GM19397 (cell line): Measurements from ENCODE around the gene SUPT7L.

Source experiments
- ATAC-seq: cut with Tn5 transposase; IDR thresholded peaks from one replicate; pipeline ENCODE4 v1.9.1; 2021; ENCODE audit warnings: mild to moderate bottlenecking, moderate library complexity; ENCODE audit not compliant: unreplicated experiment

SUPT7L gene, protein sequence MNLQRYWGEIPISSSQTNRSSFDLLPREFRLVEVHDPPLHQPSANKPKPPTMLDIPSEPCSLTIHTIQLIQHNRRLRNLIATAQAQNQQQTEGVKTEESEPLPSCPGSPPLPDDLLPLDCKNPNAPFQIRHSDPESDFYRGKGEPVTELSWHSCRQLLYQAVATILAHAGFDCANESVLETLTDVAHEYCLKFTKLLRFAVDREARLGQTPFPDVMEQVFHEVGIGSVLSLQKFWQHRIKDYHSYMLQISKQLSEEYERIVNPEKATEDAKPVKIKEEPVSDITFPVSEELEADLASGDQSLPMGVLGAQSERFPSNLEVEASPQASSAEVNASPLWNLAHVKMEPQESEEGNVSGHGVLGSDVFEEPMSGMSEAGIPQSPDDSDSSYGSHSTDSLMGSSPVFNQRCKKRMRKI

DNA sequence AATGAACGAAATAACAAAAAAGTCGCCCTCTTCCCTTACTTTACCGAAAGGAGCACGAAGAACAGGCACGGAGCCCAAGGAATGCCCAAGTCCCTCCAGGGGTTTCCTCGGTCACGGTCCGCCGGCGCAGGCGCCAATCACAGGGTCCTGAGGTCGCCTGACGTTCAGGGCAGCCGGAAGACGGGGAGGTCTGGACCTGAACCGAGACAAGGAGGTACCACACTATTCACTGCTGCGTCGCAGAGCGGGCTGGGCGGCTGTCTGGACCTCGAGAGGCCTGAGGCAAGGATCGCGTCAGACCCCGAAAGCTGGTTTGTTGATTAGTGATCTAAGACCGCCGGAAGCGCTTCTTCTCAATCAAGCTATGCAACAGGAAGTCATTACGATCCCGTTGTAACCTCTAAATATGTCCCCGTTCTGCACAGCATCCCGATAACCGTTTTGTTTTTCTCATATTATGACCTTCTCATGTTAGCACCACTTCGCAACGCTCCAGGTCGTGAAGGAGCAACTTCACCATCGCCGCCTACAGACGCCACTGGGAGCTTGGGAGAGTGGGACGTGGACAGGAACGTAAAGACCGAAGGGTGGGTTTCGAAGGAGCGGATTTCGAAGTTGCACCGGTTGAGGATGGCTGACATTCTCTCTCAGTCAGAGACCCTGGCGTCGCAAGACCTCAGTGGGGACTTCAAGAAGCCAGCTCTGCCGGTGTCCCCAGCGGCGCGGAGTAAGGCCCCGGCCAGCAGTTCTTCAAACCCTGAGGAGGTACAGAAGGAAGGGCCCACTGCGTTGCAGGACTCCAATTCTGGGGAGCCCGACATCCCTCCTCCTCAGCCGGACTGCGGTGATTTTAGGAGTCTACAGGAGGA, at the start of gene SUPT7L, which contains the start of gene SLC4A1AP:
Gene SUPT7L, minus strand, starts transcription at position 330 of the 869 bp plus-strand sequence. CDS start 1,422 bp downstream, outside the sequence.
Gene SLC4A1AP, plus strand, starts transcription at position 605 of the 869 bp plus-strand sequence. Its CDS starts 26 bp downstream, at position 631.
- ATAC-seq: peak; percentile 72

DNA sequence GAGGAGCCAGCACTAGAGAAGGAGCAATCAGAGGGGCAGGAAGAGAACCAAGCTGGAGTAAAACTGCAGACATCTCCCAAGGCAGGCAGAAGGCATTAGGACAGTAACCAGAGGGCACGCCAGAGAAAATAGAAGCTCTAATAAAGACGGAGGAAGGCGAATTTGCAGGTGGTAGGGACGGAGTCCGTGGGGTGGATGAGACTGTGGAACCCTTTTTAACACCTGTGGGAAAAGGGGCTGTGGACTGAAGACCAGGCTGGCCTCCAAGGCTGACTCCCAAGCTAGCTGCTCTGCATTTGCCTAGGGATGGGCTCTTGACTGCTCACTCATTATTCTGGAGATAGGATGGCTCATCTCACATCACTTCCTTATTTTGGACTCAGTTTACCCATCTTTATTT, 49.8 kb upstream of the SUPT7L start:
- no peak for ATAC-seq

DNA sequence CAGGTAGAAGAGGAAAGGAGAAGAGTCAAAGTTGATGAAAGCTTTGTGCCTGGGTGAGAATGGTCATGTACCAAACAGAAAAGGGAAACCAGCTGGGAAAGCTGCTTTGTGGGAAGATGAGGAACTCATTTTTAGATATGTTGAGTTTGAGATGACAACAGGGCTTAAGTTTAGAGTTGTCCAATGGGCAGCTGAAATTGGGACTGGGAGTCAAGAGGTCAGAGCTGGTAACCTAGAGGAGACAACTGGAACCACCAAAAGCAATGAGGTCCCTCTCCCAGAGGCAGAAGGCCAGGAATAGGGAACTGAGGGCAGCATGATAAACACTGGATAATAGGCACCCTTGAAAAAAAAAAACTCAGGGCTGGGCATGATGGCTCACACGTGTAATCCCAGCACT, 49.1 kb upstream of the SUPT7L start:
- no peak for ATAC-seq

DNA sequence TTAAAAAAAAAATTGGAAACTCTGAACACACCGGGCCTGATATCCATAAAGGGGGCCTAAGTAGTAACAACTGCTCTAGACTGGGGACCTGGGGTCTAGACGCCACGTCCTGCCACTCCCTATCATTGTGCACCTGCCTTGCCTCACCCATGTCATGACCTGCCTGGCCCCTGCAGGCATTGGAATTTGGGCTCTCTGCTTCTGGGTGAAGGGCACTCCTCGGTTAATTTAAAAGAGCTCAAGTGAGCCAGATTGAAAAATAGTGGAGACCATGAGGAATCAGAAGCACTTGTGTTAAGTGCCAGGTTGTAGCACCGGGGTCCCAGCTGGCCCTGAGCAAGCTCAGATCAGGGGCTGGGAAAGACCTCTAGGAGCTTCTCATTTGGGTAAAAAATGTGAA, 48.4 kb upstream of the SUPT7L start:
- ATAC-seq: no peak

DNA sequence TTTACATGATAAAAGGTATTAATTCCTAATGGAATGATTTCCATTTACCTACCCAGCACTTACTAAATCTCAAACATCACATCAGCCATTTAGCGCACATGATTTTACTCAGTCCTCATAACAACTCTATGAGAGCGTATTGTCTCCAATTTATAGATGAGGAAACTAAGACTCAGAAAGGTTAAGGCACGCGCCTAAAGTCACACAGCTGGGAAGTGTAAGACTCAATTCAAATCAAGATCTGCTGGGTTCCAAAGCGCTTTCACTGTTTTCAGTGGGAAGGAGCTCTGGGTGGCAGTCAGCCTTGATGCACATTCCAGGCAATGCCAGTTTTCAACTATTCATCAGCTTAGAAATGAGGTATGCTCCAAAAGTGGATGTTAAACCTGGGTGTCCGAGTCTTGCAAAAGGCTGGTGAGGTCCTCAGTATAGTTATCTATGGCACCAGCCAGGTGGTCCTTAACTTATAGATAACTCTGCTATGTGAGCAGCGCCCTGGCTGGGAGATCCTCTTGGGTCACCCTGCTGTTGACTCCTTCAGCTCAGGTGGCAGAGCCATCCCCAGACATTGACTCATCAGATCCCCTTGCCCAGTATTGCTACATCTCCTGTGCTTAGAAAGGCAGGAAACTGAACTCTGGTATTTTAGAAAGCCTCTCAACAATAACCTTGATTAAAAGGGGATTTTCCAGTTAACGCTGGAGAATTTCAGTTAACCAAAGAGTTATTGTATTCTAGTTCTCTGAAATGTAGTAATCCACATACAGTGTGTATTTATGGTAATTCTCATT, 47.4 kb upstream of the SUPT7L start:
- no peak for ATAC-seq

DNA sequence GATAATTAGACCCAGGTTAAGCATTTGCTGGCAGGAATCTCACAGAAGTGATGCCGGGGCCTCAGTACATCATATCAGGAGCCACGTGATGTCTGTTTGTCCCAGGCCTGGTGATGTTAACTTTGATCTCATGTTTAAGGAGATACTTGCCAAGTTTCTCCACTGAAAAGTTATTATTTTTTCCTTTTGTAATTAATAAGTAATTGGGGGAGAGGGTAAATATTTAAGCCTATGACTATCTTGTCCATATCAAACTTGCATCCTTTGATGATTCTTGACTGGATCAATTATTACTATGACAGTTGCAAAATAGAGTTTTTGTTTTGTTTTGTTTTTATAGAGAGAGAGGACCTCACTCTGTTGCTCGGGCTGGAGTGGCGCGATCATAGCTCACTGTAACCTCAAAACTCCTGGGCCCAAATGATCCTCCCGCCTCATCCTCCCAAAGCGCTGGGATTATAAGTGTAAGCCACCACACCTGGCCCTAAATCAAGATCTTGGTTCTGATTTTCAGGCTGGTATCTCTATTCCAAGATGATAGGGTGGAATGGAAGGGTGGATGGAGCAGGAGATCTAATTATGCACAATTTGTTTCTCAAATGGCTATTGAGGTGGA, 46.7 kb upstream of the SUPT7L start:
- ATAC-seq: no peak

DNA sequence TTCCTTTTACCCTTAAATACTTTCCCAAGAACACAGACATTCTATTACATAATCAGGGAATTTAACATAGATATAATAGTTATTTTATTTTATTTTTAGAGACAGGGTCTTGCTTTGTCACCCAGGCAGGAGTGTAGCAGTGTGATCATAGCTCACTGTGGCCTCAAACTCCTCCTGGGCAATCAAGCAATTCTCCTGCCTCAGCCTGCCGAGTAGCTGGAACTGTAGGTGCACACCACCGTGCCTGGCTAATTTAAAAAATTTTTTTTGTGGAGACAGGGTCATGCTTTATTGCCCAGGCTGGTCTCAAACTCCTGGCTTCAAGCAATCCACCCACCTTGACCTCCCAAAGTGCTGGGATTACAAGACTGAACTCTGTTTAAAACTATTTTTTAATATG, 45.9 kb upstream of the SUPT7L start:
- ATAC-seq: no peak

DNA sequence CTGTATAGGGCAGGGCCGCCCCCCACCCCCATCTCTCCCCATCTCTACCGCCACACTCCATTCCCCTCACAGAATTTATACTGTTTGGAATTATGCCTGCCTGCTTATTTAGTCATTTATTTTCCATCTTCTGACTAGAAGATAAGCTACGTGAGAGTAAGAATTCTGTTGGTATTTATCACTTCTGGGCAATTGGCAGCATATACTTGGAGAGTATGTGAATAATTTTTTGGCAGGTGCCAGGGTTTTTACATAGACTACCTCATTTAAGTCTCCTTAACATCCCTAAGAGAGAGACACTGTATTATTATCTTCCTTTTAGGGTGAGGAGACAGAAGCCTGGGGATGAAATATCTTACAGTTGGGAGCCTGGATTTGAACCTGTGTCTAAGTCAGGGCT, 45.3 kb upstream of the SUPT7L start:
- no peak for ATAC-seq

DNA sequence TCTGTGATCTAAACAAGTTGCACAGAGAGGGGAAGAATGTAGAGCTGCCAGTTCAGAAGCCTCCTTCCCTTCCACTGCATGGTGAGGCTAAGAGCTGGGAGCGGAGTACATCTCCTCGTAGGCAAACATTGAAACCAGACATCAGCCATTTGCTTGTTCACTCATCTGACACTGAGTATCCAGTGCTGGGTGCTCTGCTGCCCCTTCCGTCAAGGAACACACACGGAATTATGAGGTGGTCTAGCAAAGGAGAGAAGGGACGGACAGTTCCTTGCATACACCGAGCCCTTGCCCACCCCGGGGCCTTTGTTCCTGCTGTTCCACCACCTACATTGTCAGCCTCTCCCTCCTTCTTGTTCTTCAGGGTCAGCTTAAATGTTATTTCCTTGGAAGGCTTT, 44.8 kb upstream of the SUPT7L start:
- ATAC-seq: no peak

DNA sequence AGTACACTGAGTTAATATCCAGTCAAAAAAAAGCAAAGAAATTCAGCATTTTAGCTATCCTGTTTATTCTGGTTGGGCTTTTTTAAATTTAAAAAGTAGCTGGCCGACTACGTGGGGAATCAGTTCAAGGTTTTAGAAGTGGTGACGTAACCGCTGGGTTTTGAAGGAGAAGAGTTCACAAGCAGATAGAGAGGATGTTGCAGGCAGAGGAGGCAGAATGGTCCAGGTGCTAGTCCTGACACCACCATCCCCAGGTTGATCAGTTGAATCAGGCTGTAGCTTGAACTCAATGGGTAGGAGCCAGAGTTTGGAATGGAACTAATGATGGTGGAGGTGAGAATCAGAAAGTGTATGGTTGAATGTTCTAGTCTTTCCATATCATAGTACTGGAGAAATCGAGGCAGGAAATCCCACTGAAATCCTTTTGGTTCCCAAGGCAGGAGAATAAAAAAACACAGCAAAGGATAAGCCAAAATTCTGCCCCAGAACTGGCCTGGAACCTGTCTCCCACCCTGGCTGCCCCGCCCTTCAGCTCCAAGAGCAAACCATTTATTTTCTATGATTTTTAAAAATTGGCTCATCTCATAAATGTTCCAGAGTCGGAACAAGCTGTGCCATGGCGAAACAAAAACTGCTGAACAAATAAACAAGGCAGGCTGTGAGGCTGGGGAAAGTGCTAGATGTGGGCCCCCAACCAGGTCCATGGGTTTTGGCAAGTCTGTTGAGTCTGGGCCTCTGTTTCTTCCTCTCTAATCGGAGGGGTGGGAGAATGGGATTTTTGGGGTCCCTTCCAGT, 44.2 kb upstream of the SUPT7L start:
- ATAC-seq: no peak

DNA sequence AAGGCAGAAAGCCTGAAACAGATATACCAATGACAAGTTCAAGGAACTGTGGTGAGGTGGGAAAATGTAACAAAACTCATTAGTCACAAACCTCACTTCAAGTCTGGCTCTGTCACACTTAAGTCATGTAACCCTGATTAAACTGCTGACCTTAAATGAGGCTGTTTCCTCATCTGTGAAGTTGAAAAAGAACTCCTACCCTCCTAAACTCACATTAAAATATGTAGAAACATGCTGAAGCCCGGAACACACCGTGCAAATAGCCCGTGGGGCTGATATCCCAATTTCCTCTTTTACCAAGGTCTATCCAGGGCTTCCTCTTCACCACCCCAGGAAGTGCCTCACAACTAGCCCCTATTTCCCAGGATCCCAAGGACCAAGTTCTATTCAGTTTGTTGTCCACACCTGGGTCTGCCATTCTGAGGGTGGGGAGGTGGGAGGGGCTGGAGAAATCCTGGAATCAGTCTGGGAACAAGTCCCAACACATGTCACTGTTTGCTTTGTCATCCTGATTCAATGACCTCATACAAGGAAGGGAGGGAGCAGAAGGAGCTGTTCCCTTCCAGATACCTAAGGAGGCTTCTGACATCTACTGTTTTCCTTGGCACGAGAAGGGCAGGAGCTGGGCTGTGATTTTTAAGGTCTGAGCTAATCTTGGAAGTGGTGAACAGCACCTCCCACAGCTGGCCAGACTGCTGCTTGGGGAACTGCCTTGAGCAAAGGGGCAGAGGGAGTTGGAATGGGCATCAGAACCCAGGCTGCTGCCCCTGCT, 42.6 kb upstream of the SUPT7L start:
- ATAC-seq: no peak

DNA sequence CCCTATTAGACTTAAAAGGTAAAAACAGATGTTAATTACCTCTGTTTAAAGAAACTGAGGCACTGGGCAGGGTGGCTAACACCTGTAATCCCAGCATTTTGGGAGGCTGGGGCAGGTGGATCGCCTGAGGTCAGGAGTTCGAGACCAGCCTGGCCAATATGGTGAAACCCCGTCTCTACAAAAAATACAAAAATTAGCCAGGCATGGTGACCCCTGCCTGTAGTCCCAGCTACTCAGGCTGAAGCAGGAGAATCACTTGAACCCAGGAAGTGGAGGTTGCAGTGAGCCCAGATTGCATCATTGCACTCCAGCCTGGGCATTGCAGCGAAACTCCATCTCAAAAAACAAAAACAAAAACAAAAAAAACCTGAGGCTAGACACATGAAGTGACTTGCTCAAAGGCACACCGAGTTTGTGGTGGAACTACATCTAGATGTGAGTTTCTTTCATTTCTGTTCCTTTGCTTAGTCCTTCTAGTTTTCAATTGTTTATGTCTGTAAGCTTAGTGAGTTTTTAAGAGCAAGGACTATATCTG, 41.0 kb upstream of the SUPT7L start:
- ATAC-seq: no peak

DNA sequence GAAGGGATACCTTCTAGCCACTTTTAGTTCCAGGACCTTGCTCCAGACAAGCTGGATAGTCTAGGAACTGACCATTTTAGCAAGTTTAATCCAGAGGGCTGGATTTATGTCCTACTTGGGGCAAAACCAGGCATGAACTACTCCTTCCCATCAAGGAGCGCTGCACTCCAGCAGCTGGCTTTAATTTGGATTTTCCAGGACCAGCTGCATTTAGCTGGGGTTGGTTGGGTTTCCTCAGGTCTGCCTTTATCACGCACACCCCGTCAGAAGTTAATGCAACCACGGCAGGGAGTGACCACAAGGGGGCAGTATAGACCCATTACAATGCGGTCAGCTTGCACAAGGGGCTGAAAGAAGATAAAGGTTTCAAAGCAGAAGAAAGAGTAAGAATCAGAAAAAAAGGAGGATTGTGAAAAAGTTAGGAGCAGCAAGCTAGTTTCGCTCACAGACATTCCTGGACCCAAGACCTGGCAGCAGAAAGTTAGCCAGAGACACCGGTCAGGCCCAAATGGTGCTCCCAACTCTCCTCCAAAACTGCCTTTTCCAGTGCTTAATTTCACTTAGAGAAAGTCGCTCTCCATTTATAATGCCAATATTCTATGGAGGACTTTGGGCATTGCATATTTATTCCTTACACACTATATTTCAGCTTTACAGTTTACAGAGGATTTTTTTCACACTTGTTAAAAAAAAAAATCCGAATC, 40.4 kb upstream of the SUPT7L start:
- ATAC-seq: no peak

DNA sequence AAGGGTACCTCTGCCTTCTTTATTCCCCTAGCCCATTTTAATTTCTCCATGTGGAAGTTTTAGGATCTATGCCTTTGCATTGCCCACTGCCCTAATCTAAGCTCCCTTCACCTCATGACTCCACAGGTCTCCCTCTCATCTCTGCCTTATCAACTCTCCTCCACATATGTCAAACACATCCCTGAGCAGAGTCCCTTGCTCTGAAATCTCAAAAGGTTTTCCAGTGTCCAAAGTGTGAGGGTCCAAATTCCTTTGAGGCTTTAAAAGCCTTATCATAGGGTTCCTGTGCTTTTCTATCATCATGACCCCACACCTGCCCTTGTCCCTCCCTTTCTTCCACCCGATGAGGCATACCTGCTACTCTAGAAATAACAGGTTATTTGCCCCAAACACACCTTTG, 38.9 kb upstream of the SUPT7L start:
- no peak for ATAC-seq

DNA sequence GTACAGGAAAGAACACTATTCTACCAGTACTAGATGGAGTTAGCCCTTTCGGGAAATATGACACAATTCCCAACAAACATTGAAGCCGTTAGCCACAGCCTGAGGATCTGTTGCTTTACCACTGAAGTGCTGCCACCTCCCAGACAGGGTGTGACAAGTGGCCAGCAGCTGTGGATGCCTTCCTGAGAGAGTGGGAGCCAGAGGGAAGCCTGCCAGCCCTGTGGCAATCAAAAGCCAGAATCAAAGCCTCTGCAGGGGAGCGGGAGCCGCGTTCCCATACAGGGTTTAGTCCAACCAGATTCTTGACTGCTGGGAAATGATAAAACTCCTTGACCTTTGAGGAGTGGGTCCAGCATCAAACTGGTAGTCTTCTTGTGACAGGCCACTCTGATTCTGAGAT, 38.3 kb upstream of the SUPT7L start:
- no peak for ATAC-seq

DNA sequence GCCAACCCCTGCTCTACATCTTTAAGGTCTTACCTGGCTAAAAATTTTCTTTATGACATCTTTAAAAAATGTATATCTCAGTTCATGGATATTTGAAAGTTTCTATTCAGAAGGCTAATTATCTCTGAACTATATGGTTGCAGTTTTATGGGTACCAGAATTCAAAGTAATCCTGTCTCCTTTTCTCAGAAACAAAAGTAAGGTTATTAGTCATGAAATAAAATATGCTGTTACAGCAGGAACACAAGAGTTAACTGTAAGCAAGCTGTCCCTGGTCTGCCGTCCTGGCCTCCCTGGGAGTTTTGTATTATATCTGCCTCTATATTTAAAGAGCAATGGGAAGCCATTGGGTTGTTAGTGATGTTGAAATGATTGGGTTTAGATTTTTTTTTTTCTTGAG, 34.2 kb upstream of the SUPT7L start:
- ATAC-seq: no peak

DNA sequence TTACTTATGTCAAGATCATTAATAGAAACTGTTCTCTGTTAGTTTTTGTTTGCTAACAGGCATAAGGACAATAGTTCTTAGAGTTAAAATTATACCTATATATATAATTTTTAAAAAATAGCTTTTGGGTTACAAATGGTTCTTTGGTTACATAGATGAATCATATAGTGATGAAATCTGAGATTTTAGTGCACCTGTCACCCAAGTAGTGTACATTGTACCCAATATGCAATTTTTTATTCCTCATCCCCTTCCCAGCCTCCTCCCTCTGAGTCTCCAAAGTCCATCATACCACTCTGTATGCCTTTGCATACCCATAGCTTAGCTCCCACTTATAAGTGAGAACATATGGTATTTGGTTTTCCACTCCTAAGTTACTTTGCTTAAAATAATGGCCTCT, 26.6 kb upstream of the SUPT7L start:
- ATAC-seq: no peak

DNA sequence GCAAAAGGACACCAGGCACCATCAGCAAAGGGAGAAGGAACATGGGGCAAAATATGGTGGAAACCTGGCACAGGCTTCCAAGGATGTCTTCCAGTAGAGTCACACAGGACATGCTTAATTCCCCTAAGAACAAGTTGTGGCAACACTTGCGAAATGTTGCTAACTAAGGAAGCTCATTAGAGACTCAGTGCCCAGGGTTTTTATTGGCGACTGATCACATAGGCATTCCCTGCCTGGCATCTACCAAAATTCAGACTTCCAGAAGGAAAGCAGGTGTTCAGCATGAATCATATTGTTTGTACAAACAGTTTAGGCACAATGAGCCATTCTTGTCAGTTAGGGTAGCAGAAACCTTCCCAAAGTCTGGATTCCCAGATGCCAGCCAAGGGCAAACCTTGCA, 26.0 kb upstream of the SUPT7L start:
- ATAC-seq: no peak
